MCF 10A (cell line): ENCODE measurements around the gene RHBG. TPM values are rescaled to one million over a fixed set of nuclear protein-coding genes. Genes with fewer than 3 reads are reported as not detected.
A peak's percentile ranks its signal among the peaks of the same experiment; 100 is the strongest.
"Not testable (repeated sequence)": the region's sequence is repeated elsewhere in the genome, so short reads cannot be mapped to it uniquely, and the experiment has no call there.

Experiments
- Bru-seq: library from RNA; stranded (reverse); fragments of 400-500 nt; gene quantifications from one replicate; lab custom pipeline; 2021; lab: Mats Ljungman, UMichigan
- BruChase-seq, 2 experiments: library from RNA; stranded (reverse); fragments of 400-500 nt; gene quantifications; one replicate each; lab custom pipeline; 2021; lab: Mats Ljungman, UMichigan
- BruUV-seq: library from RNA; stranded (reverse); fragments of 400-500 nt; replicated peaks from 2 replicates; lab custom pipeline; 2021; lab: Mats Ljungman, UMichigan
- CTCF ChIA-PET: fragments of 300-600 bp; sonication (Branson Sonifier 250); formaldehyde crosslinking; extraction: SDS; loops from one replicate; lab custom pipeline; 2021; ENCODE audit warnings: antibody characterized with exemption, inconsistent platforms; lab: Yijun Ruan, JAX
- POLR2A ChIA-PET: fragments of 300-600, 350-650 bp; sonication (Branson Sonifier 250); formaldehyde crosslinking; extraction: SDS; loops from one replicate; lab custom pipeline; 2020; ENCODE audit warnings: antibody characterized with exemption, inconsistent platforms; lab: Yijun Ruan, JAX
- DNase-seq: peaks from one replicate; pipeline ENCODE4 v3.0.0-alpha.2; 2018; ENCODE audit not compliant: unreplicated experiment
- H3K27ac Mint-ChIP-seq: one replicate; pipeline ENCODE4 v1.8.0; 2022; ENCODE audit warnings: mild to moderate bottlenecking, low read depth, mixed read lengths; ENCODE audit not compliant: unreplicated experiment
- H3K27me3 Mint-ChIP-seq: one replicate; pipeline ENCODE4 v1.8.0; 2022; ENCODE audit warnings: mixed read lengths; ENCODE audit not compliant: insufficient read depth, unreplicated experiment
- H3K36me3 Mint-ChIP-seq: one replicate; pipeline ENCODE4 v1.8.0; 2022; ENCODE audit warnings: mild to moderate bottlenecking, moderate library complexity, mixed read lengths; ENCODE audit not compliant: insufficient read depth, unreplicated experiment
- H3K4me1 Mint-ChIP-seq: one replicate; pipeline ENCODE4 v1.8.0; 2022; ENCODE audit warnings: mixed read lengths; ENCODE audit not compliant: insufficient read depth, unreplicated experiment
- H3K4me3 Mint-ChIP-seq: one replicate; pipeline ENCODE4 v1.8.0; 2022; ENCODE audit warnings: mild to moderate bottlenecking, moderate library complexity, mixed read lengths; ENCODE audit not compliant: unreplicated experiment
- H3K9me3 Mint-ChIP-seq: one replicate; pipeline ENCODE4 v1.8.0; 2022; ENCODE audit warnings: mixed read lengths; ENCODE audit not compliant: unreplicated experiment
- intact Hi-C: fragments of 100-400 bp; cut with micrococcal nuclease; formaldehyde crosslinking; loops from 2 replicates; pipeline ENCODE4 v1.14.1; 2022
- long read RNA-seq: library from polyadenylated mRNA; stranded (forward); transcript quantifications from one replicate; pipeline ENCODE4 v2.0.0, GENCODE V29; 2022
- total RNA-seq: library from RNA; stranded (reverse); gene quantifications from 2 replicates; pipeline ENCODE4 v1.2.3, GENCODE V29; 2022
- TF ChIP-seq, protein P1 (sequence below): fragments of 200-600 bp; IDR thresholded peaks from one replicate; pipeline ENCODE4 v1.8.0; 2022; ENCODE audit warnings: antibody characterized with exemption, mild to moderate bottlenecking; ENCODE audit not compliant: unreplicated experiment

Gene RHBG, protein sequence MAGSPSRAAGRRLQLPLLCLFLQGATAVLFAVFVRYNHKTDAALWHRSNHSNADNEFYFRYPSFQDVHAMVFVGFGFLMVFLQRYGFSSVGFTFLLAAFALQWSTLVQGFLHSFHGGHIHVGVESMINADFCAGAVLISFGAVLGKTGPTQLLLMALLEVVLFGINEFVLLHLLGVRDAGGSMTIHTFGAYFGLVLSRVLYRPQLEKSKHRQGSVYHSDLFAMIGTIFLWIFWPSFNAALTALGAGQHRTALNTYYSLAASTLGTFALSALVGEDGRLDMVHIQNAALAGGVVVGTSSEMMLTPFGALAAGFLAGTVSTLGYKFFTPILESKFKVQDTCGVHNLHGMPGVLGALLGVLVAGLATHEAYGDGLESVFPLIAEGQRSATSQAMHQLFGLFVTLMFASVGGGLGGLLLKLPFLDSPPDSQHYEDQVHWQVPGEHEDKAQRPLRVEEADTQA
- total RNA-seq (not detected in 2 replicates), Bru-seq, nascent RNA (not detected), BruChase-seq, experiment 1, labeled RNA remaining after a 6-hour chase (percentile 6 among the genes with signal in this experiment), BruChase-seq, experiment 2, labeled RNA remaining after a 2-hour chase (percentile 9 among the genes with signal in this experiment)
- long read RNA-seq: 0 reads

DNA sequence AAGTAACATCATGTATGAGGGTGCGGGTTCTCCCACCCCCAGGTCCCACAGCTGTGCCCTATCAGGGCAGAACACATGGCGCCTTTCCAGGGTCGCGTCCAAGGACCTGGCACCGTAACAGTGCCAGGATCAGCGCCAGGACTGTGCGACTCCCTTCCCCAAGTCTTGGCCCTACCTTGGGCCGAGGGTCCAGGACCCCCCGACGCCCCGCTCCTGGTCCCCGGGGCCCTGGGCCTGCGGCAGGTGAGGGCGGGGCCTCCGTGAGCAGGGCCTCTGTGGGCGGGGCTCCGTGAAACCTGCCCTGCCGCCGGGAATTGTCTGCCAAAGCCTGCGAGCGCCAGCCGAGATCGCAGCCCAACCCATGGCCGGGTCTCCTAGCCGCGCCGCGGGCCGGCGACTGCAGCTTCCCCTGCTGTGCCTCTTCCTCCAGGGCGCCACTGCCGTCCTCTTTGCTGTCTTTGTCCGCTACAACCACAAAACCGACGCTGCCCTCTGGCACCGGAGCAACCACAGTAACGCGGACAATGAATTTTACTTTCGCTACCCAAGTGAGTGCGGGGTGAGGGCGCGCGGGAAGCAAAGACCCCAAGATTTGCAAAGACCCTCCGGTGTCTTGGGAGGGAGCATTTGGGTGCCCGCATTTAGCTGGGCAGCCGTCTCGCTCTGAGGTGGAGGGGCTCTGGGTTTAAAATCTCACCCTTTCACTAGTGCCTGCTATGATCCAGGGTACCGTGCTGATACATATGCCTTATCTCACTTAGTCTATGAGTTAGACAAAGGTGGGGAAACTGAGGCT is at the start of gene RHBG:
TSS of gene RHBG (plus strand) at position 323 of the 796 bp plus-strand sequence. CDS start at position 362, 39 bp downstream.
- Mint-ChIP-seq H3K4me3 (peak within 1 kb of the TSS; percentile 70), H3K27me3 (peaks cover 45% of the 10 kb centered on the region), H3K9me3 (no peaks in the 10 kb centered on the region), H3K27ac (no peak within 1 kb of the TSS), H3K4me1 (no peaks in the 10 kb centered on the region), H3K36me3 (no peaks in the 10 kb centered on the region)
- no TSS peak for BruUV-seq
- POLR2A ChIA-PET: no interaction called here
- DNase-seq: peak; percentile 36
- intact Hi-C loops: no loop called here
- TF ChIP-seq, protein P1, sequence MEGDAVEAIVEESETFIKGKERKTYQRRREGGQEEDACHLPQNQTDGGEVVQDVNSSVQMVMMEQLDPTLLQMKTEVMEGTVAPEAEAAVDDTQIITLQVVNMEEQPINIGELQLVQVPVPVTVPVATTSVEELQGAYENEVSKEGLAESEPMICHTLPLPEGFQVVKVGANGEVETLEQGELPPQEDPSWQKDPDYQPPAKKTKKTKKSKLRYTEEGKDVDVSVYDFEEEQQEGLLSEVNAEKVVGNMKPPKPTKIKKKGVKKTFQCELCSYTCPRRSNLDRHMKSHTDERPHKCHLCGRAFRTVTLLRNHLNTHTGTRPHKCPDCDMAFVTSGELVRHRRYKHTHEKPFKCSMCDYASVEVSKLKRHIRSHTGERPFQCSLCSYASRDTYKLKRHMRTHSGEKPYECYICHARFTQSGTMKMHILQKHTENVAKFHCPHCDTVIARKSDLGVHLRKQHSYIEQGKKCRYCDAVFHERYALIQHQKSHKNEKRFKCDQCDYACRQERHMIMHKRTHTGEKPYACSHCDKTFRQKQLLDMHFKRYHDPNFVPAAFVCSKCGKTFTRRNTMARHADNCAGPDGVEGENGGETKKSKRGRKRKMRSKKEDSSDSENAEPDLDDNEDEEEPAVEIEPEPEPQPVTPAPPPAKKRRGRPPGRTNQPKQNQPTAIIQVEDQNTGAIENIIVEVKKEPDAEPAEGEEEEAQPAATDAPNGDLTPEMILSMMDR: no peak
- CTCF ChIA-PET: interaction anchor here (0.6 to 1.8 kb wide), 6 partner anchors 10 to 231 kb away, joined by 3 to 9 read pairs (median 5); no protein-coding TSS in a partner anchor

DNA sequence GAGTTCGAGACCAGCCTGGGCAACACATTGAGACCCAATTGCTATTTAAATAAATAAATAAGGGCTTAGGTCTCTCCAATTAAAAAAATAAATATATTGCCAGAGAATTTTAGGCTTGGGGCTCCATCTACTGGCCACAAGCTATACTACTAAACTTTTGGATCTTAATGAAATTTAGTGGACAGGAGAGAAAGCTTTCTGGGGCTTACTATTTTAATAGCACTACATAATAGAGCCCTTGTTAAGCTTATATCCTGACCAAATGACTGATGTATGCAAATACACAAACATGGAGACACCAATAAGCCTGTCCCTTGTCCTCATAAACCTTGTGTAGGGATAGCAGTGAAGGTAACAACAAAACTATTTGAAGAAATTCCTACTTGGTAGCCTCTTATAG is 49.3 kb upstream of the RHBG start:
- POLR2A ChIA-PET: interaction anchor here (0.6 to 2.4 kb wide), 6 partner anchors 9 to 94 kb away, joined by 3 to 17 read pairs (median 4); partner anchors contain the start of genes CCT3, SMG5, TMEM79 and TSACC
- Mint-ChIP-seq H3K27me3 (no peaks in the 10 kb centered on the region), H3K36me3 (peaks cover 99% of the 10 kb centered on the region), H3K9me3 (no peaks in the 10 kb centered on the region), H3K4me1 (peaks cover 5% of the 10 kb centered on the region), H3K27ac (no peak overlapping the region), H3K4me3 (no peak overlapping the region)
- CTCF ChIA-PET: interaction anchor here (0.6 to 11.1 kb wide), 28 partner anchors 10 to 244 kb away, joined by 3 to 152 read pairs (median 4); partner anchors contain the start of genes CCT3, GLMP, SMG5 and TMEM79
- TF ChIP-seq, protein P1: peak; percentile 58
- intact Hi-C loops: loop anchor here (1.0 to 5.0 kb wide), 4 partner anchors 37 to 229 kb away; partner anchors contain the start of genes SMG5 and TMEM79
- DNase-seq: peak; percentile 51
- no TSS peak for BruUV-seq

DNA sequence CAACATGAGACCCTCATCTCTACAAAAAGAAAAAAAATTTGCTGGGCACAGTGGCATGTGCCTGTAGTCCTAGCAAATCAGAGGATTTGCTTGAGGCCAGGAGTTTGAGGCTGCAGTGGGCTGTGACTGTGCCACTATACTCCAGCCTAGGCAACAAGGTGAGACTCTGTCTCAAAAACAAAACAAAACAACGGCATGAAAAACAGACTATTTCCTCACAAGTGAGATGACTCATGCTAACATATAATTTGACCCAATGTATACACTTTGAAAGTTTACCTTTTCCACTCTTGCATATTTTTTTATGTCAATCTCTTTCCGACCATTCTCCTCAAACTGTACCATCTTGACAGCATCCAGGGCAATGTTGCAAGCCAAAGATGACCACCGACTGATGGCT is 48.5 kb upstream of the RHBG start:
- intact Hi-C loops: loop anchor here (2.0 kb wide), 1 partner anchor 58 kb away; no protein-coding TSS in a partner anchor
- H3K9me3 Mint-ChIP-seq: no peaks in the 10 kb centered on the region
- no peaks in the 10 kb centered on the region for H3K27me3 Mint-ChIP-seq
- BruUV-seq: no TSS peak
- TF ChIP-seq, protein P1: no peak
- H3K4me3 Mint-ChIP-seq: no peak overlapping the region
- POLR2A ChIA-PET: interaction anchor here (1.0 to 2.4 kb wide), 4 partner anchors 10 to 44 kb away, joined by 3 to 17 read pairs (median 3); partner anchors contain the start of genes SMG5 and TMEM79
- H3K36me3 Mint-ChIP-seq: peaks cover 99% of the 10 kb centered on the region
- DNase-seq: peak; percentile 53
- peak overlapping the region; percentile 35 for H3K27ac Mint-ChIP-seq
- H3K4me1 Mint-ChIP-seq: peaks cover 5% of the 10 kb centered on the region
- CTCF ChIA-PET: interaction anchor here (0.9 to 11.1 kb wide), 11 partner anchors 8 to 243 kb away, joined by 3 to 152 read pairs (median 6); partner anchors contain the start of genes CCT3, SMG5, TMEM79 and TSACC

DNA sequence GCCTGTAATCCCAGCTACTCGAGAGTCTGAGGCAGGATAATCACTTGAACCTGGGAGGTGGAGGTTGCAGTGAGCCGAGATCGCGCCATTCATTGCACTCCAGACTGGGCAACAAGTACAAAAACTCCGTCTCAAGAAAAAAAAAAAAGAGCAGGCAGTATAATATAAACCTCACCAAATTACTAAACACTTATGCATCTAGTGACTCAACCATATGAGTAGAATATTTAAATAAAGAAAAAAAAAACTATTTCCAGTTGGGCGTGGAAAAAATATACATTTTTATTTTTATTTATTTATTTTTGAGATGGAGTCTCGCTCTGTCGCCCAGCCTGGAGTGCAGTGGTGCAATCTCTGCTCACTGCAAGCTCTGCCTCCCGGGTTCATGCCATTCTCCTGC is 45.8 kb upstream of the RHBG start:
- CTCF ChIA-PET: interaction anchor here (11.1 kb wide), 1 partner anchor 10 kb away, joined by 152 read pairs; the partner anchor contains the start of genes CCT3 and TSACC
- BruUV-seq, H3K4me3 Mint-ChIP-seq, H3K9me3 Mint-ChIP-seq, H3K27ac Mint-ChIP-seq, H3K4me1 Mint-ChIP-seq, H3K27me3 Mint-ChIP-seq, intact Hi-C loops: not testable (repeated sequence)
- POLR2A ChIA-PET: interaction anchor here (0.6 to 1.7 kb wide), 4 partner anchors 11 to 41 kb away, joined by 4 to 7 read pairs (median 4); partner anchors contain the start of genes CCT3, SMG5 and TSACC
- H3K36me3 Mint-ChIP-seq: peaks cover 93% of the 10 kb centered on the region
- peak; percentile 43 for DNase-seq
